CD14-positive monocyte (primary cell): ENCODE data around the gene NRXN3. TPM values are rescaled to one million over a fixed set of nuclear protein-coding genes. Genes with fewer than 3 reads are reported as not detected.

ENCODE experiments used
- DNase-seq, 3 donors: peaks; one replicate each; pipeline ENCODE4 v3.0.0-alpha.2; 2011 to 2022
- H2AFZ ChIP-seq: 2 replicates; pipeline ENCODE4 v1.6.0; 2012; ENCODE audit warnings: mild to moderate bottlenecking, low read depth, low read length, inconsistent platforms; ENCODE audit not compliant: insufficient read depth, poor library complexity, severe bottlenecking
- H3K27ac ChIP-seq, 2 donors: 1 replicate in 1 of 2; 2 replicates in 1 of 2; pipeline ENCODE4 v1.5.1; 2012 to 2013; ENCODE audit warnings: low read length in 2 of 2, control low read depth in 1 of 2, inconsistent platforms in 1 of 2, low read depth in 1 of 2, mild to moderate bottlenecking in 1 of 2
- H3K27me3 ChIP-seq, 2 donors: one replicate each; pipeline versions ENCODE4 v1.6.0 to v1.6.1; 2011 to 2013; ENCODE audit warnings: low read length in 2 of 2; ENCODE audit not compliant: control insufficient read depth in 2 of 2, insufficient read depth in 2 of 2
- H3K36me3 ChIP-seq, 2 donors: replicated peaks in 1 of 2; 1 replicate in 1 of 2; 2 replicates in 1 of 2; pipeline versions ENCODE4 v1.5.1 to v1.6.1; 2012 to 2013; ENCODE audit warnings: low read length in 2 of 2, control low read depth in 1 of 2, inconsistent platforms in 1 of 2, mild to moderate bottlenecking in 1 of 2; ENCODE audit not compliant: insufficient read depth in 2 of 2, control insufficient read depth in 1 of 2
- H3K4me1 ChIP-seq, 2 donors: 1 replicate in 1 of 2; 2 replicates in 1 of 2; pipeline versions ENCODE4 v1.5.1 to v1.6.1; 2012 to 2013; ENCODE audit warnings: low read length in 2 of 2, control low read depth in 1 of 2, inconsistent platforms in 1 of 2, mild to moderate bottlenecking in 1 of 2, moderate library complexity in 1 of 2; ENCODE audit not compliant: insufficient read depth in 2 of 2, control insufficient read depth in 1 of 2
- H3K4me2 ChIP-seq: replicated peaks from 2 replicates; pipeline ENCODE3; 2012; ENCODE audit warnings: low read length, moderate library complexity, mild to moderate bottlenecking; ENCODE audit not compliant: poor library complexity, severe bottlenecking; ENCODE audit errors: extremely low read depth
- H3K4me3 ChIP-seq, 3 experiments: fragments of 200-600 bp in 1 of 3; sonication (generic) in 1 of 3; replicated peaks in 1 of 3; 1 replicate in 2 of 3; 2 replicates in 1 of 3; pipeline ENCODE4 v1.5.1; 2011 to 2013; ENCODE audit warnings: low read length in 3 of 3, mild to moderate bottlenecking in 3 of 3, control low read depth in 2 of 3, low read depth in 2 of 3, inconsistent platforms in 1 of 3, moderate library complexity in 1 of 3
- H3K79me2 ChIP-seq: 2 replicates; pipeline ENCODE4 v1.6.0; 2012; ENCODE audit warnings: mild to moderate bottlenecking, control low read depth, inconsistent platforms, low read length, moderate library complexity; ENCODE audit not compliant: insufficient read depth
- H3K9ac ChIP-seq: 2 replicates; pipeline ENCODE4 v1.6.0; 2017; ENCODE audit warnings: low read length, mild to moderate bottlenecking; ENCODE audit not compliant: insufficient read depth, poor library complexity, severe bottlenecking
- H3K9me3 ChIP-seq, 2 donors: replicated peaks in 1 of 2; 1 replicate in 1 of 2; 2 replicates in 1 of 2; pipeline versions ENCODE4 v1.5.1 to v1.6.1; 2012 to 2013; ENCODE audit warnings: low read length in 2 of 2, control low read depth in 1 of 2; ENCODE audit not compliant: control insufficient read depth in 1 of 2, insufficient read depth in 1 of 2
- H4K20me1 ChIP-seq: 2 replicates; pipeline ENCODE4 v1.6.0; 2012; ENCODE audit warnings: mild to moderate bottlenecking, low read length, control low read depth, moderate library complexity; ENCODE audit not compliant: insufficient read depth
- H3K27ac Mint-ChIP-seq, 7 donors: one replicate each; pipeline ENCODE4 v1.8.0; 2020; ENCODE audit warnings: mild to moderate bottlenecking in 7 of 7, mixed read lengths in 7 of 7, moderate library complexity in 6 of 7, inconsistent platforms in 2 of 7
- H3K27me3 Mint-ChIP-seq, 3 donors: one replicate each; pipeline ENCODE4 v1.8.0; 2021 to 2022; ENCODE audit warnings: low read depth in 3 of 3, mild to moderate bottlenecking in 3 of 3, mixed read lengths in 3 of 3, moderate library complexity in 3 of 3, inconsistent platforms in 1 of 3
- H3K36me3 Mint-ChIP-seq, 2 donors: one replicate each; pipeline ENCODE4 v1.8.0; 2020; ENCODE audit warnings: mixed read lengths in 2 of 2, inconsistent platforms in 1 of 2, mild to moderate bottlenecking in 1 of 2
- H3K4me1 Mint-ChIP-seq: one replicate; pipeline ENCODE4 v1.8.0; 2020; ENCODE audit warnings: mild to moderate bottlenecking, mixed read lengths
- H3K4me3 Mint-ChIP-seq, 2 donors: one replicate each; pipeline ENCODE4 v1.8.0; 2020; ENCODE audit warnings: mild to moderate bottlenecking in 2 of 2, mixed read lengths in 2 of 2, moderate library complexity in 1 of 2
- H3K9me3 Mint-ChIP-seq, 7 donors: one replicate each; pipeline ENCODE4 v1.8.0; 2020 to 2022; ENCODE audit warnings: mixed read lengths in 7 of 7, mild to moderate bottlenecking in 6 of 7, moderate library complexity in 6 of 7, inconsistent platforms in 2 of 7
- CTCF ChIP-seq: fragments of 200-600 bp; IDR thresholded peaks from one replicate; pipeline ENCODE4 v1.8.0; 2022; ENCODE audit warnings: antibody characterized with exemption, mild to moderate bottlenecking
- WGBS: methylation state at CpG from one replicate; pipeline ENCODE4 v1.1.5; 2013; ENCODE audit warnings: missing lambda C conversion rate; ENCODE audit not compliant: insufficient coverage; 5-methylcytosine and 5-hydroxymethylcytosine counted together
- intact Hi-C, 2 donors: fragments of 100-400 bp; cut with micrococcal nuclease; formaldehyde crosslinking; loops; one replicate each; pipeline versions ENCODE4 v1.15.0 to v1.15.1; 2023
- polyA plus RNA-seq, 3 donors: library from polyadenylated mRNA; depleted of rRNA in 1 of 3; unstranded in 2 of 3; stranded (reverse) in 1 of 3; fragments of 300-500 nt in 2 of 3; fragments of >200 nt in 1 of 3; fragmentation: Illumina TruSeq in 2 of 3; gene quantifications; 1 replicate in 2 of 3; 2 replicates in 1 of 3; pipeline ENCODE4 v1.2.3, GENCODE V29; 2012 to 2021

The NRXN3 gene
- polyA plus RNA-seq, 3 donors, result not detected

DNA sequence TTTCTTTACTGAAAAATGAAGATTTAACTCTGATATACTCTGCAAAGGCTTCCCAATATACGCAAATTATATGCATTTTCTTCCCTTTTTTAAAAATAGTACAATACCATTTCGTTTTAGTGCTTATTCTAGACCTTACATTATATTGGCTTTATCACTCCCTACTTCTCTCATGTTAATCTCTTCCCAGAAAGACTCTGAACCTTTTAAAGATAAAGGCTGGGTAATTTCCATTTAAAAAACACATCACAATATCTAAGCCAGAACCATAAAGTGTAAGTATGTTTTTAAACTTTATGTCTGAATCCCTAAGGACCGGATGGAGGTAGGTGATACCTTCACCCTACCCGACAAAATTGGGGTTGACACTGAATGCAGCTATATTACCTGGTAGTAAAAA is 1720.4 kb downstream of the NRXN3 start:
- no peaks in the 10 kb centered on the region for H3K9me3 ChIP-seq
- H3K27ac ChIP-seq, result no peak overlapping the region
- no peak overlapping the region for H3K4me3 ChIP-seq
- H2AFZ ChIP-seq, result no peak overlapping the region
- H3K4me2 ChIP-seq, result no peak overlapping the region
- H4K20me1 ChIP-seq, result no peaks in the 10 kb centered on the region
- no peaks in the 10 kb centered on the region for H3K4me1 Mint-ChIP-seq
- WGBS, result no CpG with 5 or more reads among the region's 4 CpGs
- H3K36me3 ChIP-seq, result no peaks in the 10 kb centered on the region
- no peak for DNase-seq
- H3K27me3 Mint-ChIP-seq, result peaks cover 0 to 2% (median 0%) of the 10 kb centered on the region in 3 donors
- no peaks in the 10 kb centered on the region for H3K4me1 ChIP-seq
- H3K9ac ChIP-seq, result no peak overlapping the region
- no peak for TF ChIP-seq CTCF
- peaks cover 0 to 6% (median 0%) of the 10 kb centered on the region in 7 donors for H3K9me3 Mint-ChIP-seq
- intact Hi-C loops, result no loop called here
- no peak overlapping the region for H3K4me3 Mint-ChIP-seq
- no peaks in the 10 kb centered on the region for H3K36me3 Mint-ChIP-seq
- no peak overlapping the region for H3K27ac Mint-ChIP-seq
- H3K79me2 ChIP-seq, result no peaks in the 10 kb centered on the region
- H3K27me3 ChIP-seq, result no peaks in the 10 kb centered on the region

DNA sequence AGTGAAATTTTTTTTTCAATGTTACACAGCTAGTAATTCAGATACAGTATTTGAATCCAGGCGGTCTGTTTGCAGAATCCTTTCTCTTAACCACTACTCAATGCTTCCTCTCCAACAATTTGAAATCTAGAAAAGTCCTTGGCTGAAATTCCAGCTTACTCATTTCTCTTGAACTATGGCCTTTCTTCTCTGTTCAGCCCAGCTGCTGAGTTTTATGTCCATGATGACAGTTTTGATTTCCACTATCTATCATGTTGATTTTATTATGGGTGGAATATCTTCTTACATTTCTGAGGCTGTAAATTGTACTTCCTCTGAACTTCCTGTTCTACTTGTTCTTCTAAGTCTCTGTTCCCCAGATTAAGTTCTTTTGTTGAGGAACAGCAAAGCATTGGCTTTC is 1725.8 kb downstream of the NRXN3 start:
- Histone ChIP-seq H3K27ac (no peak overlapping the region), H3K27me3 (no peaks in the 10 kb centered on the region), H3K4me2 (no peak overlapping the region), H3K9me3 (peaks cover 0 to 4% of the 10 kb centered on the region in 2 donors), H3K79me2 (no peaks in the 10 kb centered on the region), H3K9ac (no peak overlapping the region), H3K4me3 (no peak overlapping the region), H3K36me3 (no peaks in the 10 kb centered on the region), H3K4me1 (no peaks in the 10 kb centered on the region), H2AFZ (no peak overlapping the region), H4K20me1 (no peaks in the 10 kb centered on the region)
- Mint-ChIP-seq H3K27ac (no peak overlapping the region), H3K4me1 (no peaks in the 10 kb centered on the region), H3K36me3 (no peaks in the 10 kb centered on the region), H3K4me3 (no peak overlapping the region), H3K27me3 (no peaks in the 10 kb centered on the region), H3K9me3 (peaks cover 4 to 10% (median 6%) of the 10 kb centered on the region in 7 donors)
- intact Hi-C loops, result no loop called here
- TF ChIP-seq CTCF, result no peak
- WGBS, result no CpG with 5 or more reads among the region's 1 CpG
- DNase-seq, result no peak
